GM19035 (cell line): ENCODE measurements around the gene NPNT.

Experiments
- ATAC-seq: cut with Tn5 transposase; IDR thresholded peaks from one replicate; pipeline ENCODE4 v1.9.1; 2021; ENCODE audit not compliant: unreplicated experiment

The NPNT gene

DNA sequence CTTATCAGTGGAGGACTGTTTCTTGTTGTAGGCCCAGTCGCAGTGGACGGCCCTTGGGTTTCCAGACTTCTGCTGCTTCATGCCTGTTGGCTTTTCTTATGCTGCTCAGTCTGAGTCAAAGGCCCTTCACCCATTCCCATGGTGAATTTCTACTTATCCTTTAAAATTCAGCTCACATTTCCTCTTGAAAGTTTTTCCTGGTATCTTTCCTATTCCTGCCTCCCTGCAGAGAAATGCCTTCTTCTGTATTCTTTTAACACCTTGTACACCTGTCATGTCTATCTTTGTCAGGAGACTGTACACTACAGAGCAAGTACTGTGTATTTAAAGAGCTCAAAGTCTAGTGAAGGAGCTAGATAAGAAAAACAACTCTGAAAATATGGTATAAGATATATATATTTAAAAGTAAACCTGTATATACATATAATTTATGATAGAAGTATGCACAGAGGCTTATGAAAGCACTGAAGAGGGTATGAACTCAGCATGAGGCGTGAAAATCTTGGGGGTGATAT is 22.0 kb downstream of the NPNT start:
- no peak for ATAC-seq

DNA sequence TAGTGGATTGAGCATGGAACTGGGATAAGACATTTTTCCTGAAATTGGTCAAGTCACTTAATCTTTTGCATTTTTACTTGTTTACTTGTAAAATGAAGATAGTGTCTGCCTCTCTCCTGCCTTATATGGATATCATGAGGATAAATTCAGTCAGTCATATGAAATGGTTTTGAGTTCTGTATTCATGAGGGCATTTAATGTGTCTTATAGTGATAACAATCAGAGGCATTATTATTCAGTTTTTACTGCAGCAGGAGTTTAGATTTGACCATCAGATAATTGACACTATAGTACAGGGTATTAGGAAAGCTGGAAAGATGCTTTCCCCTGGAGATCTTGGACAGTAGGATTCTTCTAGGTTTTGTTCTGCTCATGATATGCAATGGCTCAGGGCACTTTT is 26.0 kb downstream of the NPNT start:
- ATAC-seq: no peak

DNA sequence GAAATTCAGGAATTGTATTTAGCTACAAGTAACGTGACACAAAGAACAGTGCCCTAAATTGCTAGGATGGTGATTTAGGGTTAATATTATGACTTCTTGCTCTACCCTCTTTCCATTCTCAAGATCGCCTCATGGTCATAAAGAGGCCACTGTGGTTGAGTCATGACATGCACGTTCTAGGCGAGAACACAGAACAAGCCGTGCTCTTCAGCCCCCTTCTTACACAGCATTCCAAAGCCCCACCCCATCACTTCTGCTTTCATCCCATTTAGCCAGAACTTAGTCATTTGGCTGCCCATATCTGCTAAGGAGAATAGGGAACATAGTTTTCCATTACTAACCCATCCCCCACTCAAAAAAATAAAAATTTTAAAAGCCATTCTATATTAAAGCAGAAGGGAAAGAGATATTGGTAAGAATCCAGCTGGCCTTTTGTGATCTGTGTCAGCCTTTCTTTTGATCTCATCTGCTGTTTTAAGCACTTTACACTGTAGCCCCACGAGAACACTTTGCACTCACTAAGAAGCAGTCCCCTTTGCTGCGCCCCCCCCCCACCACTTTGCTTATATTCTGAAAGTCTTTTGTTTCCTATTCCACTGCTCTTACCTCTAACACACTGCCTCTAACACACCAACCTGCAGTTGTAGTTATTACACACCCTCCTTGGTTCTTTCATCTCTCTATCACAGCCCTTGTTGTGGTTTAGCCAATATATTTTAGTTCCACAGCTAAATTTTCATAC is 28.4 kb downstream of the NPNT start:
- ATAC-seq: no peak

DNA sequence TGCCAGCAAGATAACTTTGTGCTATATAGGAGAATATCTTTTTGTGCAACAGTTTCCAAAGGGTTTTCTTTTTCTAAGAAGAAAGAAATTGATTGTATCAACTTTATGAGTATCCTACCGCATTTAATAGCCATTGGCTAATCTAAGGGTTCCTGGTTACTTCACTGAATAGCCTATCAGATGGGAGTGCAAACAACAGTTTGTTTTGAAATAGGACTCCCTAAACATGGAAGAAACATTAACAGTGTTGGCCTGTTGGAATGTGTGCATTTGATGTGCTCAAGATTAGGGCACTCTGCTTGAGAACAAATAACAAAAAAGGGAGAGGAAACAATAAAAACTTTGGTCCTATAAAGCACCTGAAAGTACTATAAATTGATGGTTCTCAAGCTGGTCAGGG is 29.1 kb downstream of the NPNT start:
- no peak for ATAC-seq

- no peak for ATAC-seq
These were observed 35.4 kb downstream of the NPNT start for GRCh38 chr4:105930698-105931097.

- no peak for ATAC-seq
These were observed 37.8 kb downstream of the NPNT start for GRCh38 chr4:105933083-105933482.

GRCh38 chr4:105934386-105934785 is 39.1 kb downstream of the NPNT start:
- no peak for ATAC-seq

- no peak for ATAC-seq
These were observed 41.6 kb downstream of the NPNT start for GRCh38 chr4:105936901-105937300.

- ATAC-seq: no peak
These were observed 42.5 kb downstream of the NPNT start for GRCh38 chr4:105937759-105938158.

DNA sequence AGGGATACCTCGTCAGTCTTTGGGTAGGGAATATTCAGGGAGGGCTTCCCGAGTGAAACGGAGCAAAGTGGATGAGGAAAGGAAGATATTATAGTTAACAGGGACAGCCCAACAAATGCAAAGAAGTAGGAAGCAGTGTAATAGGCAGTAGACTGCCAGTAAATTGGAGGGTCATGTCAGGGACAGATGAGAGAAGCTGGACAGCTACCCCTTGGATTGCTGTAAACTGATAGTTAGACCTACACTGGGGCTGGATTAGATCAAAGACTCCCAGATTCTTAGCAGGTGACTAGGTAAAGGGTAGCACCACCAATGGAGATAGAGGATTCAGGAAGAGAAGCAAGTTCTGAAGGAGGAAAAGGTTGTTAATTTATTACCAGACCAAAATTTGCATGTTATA is 48.0 kb downstream of the NPNT start:
- ATAC-seq: no peak

DNA sequence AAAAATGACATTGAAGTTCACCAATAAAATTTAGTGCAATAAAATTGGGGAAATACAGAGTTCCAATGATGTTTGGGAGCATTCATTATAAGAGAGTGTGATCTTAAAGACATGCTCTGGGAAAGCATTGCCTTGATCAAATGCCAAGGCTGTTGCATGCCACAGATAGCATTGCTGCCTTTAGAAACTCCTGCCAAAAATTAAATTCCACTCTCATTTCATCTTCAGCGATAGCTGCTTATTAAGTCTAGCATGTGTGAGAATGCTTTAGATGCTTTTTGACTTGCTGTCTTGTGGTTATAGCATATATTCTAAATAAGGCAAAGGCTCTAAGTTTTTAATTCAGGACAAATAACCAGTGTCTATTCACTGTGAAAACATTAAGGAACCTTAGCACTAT is 49.3 kb downstream of the NPNT start:
- ATAC-seq: no peak

GRCh38 chr4:105946771-105947170 is 51.5 kb downstream of the NPNT start:
- ATAC-seq: no peak

DNA sequence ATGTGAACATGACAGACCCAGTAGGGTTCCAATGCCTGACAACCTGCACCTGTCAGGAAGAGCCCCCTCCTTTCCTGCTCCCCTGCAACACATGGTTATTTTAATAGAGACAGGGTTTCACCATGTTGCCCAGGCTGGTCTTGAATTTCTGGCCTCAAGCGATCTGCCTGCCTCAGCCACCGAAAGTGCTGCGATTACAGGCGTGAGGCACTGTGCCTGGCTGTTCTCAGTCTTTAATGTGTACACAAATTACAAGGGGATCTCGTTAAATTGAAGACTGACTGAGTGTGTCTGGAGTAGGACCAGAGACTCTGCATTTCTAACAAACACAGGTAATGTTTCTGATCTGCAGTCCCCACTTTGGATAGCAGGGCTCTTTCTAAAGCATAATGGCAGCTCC is 55.4 kb downstream of the NPNT start:
- no peak for ATAC-seq

GRCh38 chr4:105951198-105951597 is 55.9 kb downstream of the NPNT start:
- no peak for ATAC-seq

DNA sequence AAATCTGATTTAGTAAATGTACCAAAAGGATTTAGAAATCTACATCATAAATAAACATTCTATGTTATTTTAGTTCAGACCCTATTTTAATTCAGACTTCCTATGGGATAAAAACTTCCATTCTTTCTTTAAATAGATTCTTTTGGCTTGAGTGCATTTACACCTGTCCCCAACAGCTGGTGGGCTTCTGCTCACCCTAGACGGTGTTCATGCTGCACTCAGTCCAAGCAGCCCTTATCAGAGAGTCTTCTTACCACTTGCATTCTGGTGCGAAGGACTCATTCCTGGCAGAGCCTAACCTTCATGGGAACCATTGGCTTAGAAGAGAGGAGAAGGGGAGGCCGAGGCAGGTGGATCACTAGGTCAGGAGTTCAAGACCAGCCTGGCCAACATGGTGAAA is 57.3 kb downstream of the NPNT start:
- ATAC-seq: no peak

GRCh38 chr4:105956569-105956968 is 61.3 kb downstream of the NPNT start:
- ATAC-seq: no peak

- no peak for ATAC-seq
These were observed 62.4 kb downstream of the NPNT start for GRCh38 chr4:105957680-105958079.

DNA sequence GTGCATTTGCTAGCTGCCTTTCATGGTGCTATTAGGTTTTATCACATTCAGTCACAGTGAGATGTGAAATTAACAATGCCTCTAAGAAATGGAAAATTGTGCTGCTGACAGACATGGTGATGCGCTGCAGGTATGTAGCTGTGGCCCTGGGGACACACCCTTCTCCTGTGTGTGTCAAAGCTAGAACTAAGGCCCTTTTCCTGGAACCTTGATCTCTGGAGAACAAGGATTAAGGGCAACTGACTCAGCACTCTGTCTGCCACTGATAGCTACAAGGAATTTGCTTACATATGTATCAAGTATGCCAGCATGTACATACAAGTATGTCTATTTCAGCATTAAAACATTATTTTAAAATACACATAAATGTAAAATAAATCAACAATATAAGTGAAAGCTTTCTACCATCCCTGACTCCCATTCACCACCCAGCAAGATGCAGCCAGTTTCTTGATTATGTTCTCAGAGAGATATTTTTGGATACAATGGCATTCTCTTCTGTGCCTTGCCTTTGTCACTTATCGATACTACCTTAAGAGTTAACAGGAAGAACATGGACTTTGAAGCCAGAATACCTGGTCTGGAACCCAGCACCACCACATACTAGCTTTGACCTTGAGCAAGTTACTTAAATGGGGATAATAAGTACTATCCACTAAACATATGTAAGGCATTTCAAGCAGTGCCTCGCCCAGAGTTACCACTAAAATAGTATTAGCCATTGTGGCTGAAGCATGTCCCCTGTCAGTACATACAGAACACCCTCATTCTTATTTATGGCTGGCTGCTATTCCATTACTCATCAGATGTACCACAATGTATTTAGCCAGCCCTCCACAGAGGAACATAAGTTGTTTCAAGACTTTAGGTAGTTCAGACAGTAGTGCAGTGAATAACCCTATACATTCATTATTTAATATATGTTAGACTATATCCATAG is 68.5 kb downstream of the NPNT start:
- no peak for ATAC-seq

DNA sequence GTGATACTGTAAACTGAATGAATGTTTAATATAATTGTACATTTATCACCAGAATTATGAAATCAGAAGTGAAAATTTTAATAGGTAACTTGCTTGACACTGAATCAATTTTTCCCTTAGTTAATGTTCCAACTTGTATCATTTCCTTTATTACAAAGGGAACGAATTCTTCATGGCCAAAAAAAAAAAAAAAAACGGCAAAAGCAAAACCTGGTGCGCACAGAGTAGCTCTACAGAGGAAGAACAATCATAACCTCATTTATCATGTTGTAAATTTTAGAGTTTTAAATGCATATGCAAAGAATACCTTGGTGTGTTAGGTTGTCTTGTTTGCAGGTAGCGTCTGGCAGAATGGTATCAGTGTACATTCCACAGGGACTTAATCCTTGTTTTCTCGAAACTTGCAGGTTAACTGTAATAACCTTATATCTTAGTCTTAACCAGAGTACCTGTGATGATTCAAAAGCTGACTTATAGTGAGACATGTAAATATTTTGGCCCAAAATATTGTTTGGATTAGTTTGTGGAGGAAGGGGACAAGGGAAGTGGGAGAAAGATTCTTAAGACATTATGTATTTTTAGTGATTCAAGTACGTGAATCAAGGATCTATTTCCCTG is 70.0 kb downstream of the NPNT start:
- ATAC-seq: no peak

DNA sequence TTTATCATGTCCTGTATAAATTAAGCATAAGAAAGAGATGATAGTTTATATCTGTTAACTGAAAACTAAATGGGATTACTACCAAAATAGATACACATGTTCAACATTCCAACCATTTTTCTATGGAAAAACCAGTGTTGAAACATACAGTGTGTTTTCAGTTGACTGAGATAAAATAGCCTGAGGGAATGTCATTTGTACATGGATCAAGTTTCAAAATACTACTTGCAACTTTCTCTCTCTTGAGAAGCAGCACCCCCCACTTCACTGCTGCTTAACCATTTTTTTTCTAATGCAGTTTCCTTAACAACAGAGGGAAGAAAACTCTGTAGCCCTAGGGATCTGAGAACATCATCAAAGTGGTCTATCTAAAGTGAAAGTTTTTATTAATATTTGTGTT is 70.8 kb downstream of the NPNT start:
- no peak for ATAC-seq

DNA sequence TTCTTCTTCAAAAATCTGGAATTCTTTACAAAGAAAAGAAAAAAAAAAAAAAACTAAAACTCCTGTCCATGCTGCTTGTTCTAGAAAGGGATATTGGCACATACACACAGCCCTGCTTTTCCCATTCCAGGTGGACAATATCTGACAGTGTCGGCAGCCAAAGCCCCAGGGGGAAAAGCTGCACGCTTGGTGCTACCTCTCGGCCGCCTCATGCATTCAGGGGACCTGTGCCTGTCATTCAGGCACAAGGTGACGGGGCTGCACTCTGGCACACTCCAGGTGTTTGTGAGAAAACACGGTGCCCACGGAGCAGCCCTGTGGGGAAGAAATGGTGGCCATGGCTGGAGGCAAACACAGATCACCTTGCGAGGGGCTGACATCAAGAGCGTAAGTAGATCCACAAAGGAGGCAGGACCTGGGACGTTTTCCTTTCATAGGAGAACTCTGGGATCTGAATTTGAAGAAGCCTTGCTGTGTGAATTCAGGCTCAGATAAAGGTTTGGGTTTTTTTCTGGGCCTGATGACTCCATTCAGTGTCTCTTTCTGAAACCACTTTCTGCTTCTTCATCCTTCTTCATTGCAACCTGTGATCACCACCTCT is 71.9 kb downstream of the NPNT start:
- ATAC-seq: no peak
